ENCODE results near the gene IGDCC3.

IGDCC3 gene

GRCh38 chr15:65388306-65389080, 10.7 kb upstream of the IGDCC3 start:
- DNase-seq (ENCODE audit: low read depth) = no peak

GRCh38 chr15:65386886-65387285, 9.1 kb upstream of the IGDCC3 start:
- DNase-seq (ENCODE audit: low read depth) = no peak

- no peak for DNase-seq (ENCODE audit: low read depth)
Measured at GRCh38 chr15:65386376-65386775, 8.6 kb upstream of the IGDCC3 start.

GRCh38 chr15:65385870-65386258, 8.1 kb upstream of the IGDCC3 start:
- no peak for DNase-seq (ENCODE audit: low read depth)

GRCh38 chr15:65384895-65385869, 7.4 kb upstream of the IGDCC3 start:
- peak; percentile 76 for DNase-seq (ENCODE audit: low read depth)

- DNase-seq (ENCODE audit: low read depth) = no peak
Measured at GRCh38 chr15:65384505-65384894, 6.7 kb upstream of the IGDCC3 start.

- DNase-seq (ENCODE audit: low read depth) = no peak
Measured at GRCh38 chr15:65383991-65384390, 6.2 kb upstream of the IGDCC3 start.

- no peak for DNase-seq (ENCODE audit: low read depth)
Measured at GRCh38 chr15:65383456-65383855, 5.7 kb upstream of the IGDCC3 start.

GRCh38 chr15:65382921-65383320, 5.1 kb upstream of the IGDCC3 start:
- DNase-seq (ENCODE audit: low read depth) = no peak

GRCh38 chr15:65382146-65382491, 4.3 kb upstream of the IGDCC3 start:
- DNase-seq (ENCODE audit: low read depth) = no peak

GRCh38 chr15:65381445-65382145, 3.8 kb upstream of the IGDCC3 start:
- no peak for DNase-seq (ENCODE audit: low read depth)

- DNase-seq (ENCODE audit: low read depth) = no peak
Measured at GRCh38 chr15:65379986-65380385, 2.2 kb upstream of the IGDCC3 start.

GRCh38 chr15:65377105-65377975, 462 bp downstream of the IGDCC3 start:
- no peak for DNase-seq (ENCODE audit: low read depth)

- DNase-seq (ENCODE audit: low read depth) = no peak
Measured at GRCh38 chr15:65376767-65377104, 1.1 kb downstream of the IGDCC3 start.

- DNase-seq (ENCODE audit: low read depth) = no peak
Measured at GRCh38 chr15:65375871-65376607, 1.8 kb downstream of the IGDCC3 start.

GRCh38 chr15:65374821-65375401, 2.9 kb downstream of the IGDCC3 start:
- DNase-seq (ENCODE audit: low read depth) = no peak

GRCh38 chr15:65374334-65374733, 3.5 kb downstream of the IGDCC3 start:
- no peak for DNase-seq (ENCODE audit: low read depth)

- no peak for DNase-seq (ENCODE audit: low read depth)
Measured at GRCh38 chr15:65373163-65373651, 4.6 kb downstream of the IGDCC3 start.

GRCh38 chr15:65372787-65373067, 5.1 kb downstream of the IGDCC3 start:
- DNase-seq (ENCODE audit: low read depth) = no peak

GRCh38 chr15:65371976-65372786, 5.6 kb downstream of the IGDCC3 start:
- DNase-seq (ENCODE audit: low read depth) = no peak

Data from activated T-cell treated with anti-CD3 and anti-CD28 coated beads for 1 hour (primary cell).